ENCODE results near the gene TRAPPC3L. TPM values are rescaled to one million over a fixed set of nuclear protein-coding genes. Genes with fewer than 3 reads are reported as not detected.

TRAPPC3L gene
- total and polyA plus RNA-seq, 12 donors: 0.03 to 0.26 (median 0.22) TPM; not detected in 4

DNA sequence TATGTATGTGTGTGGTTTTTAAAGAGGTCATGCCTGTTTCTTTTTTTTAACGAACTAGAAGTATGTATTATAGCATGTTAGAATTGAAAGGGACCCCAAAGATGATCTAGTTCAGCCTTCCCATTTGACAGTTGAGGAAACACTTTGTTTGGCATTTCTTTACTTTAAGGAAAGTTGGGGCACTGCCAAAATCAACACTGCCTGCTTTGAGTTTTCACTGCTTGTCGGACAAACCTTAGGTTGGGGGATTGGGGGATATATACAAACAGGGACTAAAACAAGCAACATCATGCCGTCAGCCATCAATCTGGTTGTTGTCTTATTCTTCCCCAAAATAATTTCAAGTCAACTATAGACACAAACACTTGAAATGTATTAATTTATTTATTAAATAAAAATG lies 98.4 kb downstream of the TRAPPC3L start:
- Histone ChIP-seq H3K4me3 (no peak overlapping the region), H3K36me3 (no peaks in the 10 kb centered on the region), H3K9me3 (no peaks in the 10 kb centered on the region), H3K27me3 (no peaks in the 10 kb centered on the region), H3K4me1 (peaks cover 0 to 65% (median 0%) of the 10 kb centered on the region in 9 donors), H3K27ac (peak overlapping the region in 1 of 10 donors; percentile 57)
- TF ChIP-seq, protein P1, sequence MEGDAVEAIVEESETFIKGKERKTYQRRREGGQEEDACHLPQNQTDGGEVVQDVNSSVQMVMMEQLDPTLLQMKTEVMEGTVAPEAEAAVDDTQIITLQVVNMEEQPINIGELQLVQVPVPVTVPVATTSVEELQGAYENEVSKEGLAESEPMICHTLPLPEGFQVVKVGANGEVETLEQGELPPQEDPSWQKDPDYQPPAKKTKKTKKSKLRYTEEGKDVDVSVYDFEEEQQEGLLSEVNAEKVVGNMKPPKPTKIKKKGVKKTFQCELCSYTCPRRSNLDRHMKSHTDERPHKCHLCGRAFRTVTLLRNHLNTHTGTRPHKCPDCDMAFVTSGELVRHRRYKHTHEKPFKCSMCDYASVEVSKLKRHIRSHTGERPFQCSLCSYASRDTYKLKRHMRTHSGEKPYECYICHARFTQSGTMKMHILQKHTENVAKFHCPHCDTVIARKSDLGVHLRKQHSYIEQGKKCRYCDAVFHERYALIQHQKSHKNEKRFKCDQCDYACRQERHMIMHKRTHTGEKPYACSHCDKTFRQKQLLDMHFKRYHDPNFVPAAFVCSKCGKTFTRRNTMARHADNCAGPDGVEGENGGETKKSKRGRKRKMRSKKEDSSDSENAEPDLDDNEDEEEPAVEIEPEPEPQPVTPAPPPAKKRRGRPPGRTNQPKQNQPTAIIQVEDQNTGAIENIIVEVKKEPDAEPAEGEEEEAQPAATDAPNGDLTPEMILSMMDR (IDR thresholded peaks at IDR 0.05): no peak
- intact Hi-C loops (cut with DNase I): loop anchor here in 6 of 10 donors (5.0 to 10.0 kb wide), 4 partner anchors 85 to 162 kb away; no protein-coding TSS in a partner anchor
- ATAC-seq (no peak), DNase-seq (no peak)
- WGBS, 2 donors: 65 to 67% methylated on average over 3 of the region's 3 CpGs

DNA sequence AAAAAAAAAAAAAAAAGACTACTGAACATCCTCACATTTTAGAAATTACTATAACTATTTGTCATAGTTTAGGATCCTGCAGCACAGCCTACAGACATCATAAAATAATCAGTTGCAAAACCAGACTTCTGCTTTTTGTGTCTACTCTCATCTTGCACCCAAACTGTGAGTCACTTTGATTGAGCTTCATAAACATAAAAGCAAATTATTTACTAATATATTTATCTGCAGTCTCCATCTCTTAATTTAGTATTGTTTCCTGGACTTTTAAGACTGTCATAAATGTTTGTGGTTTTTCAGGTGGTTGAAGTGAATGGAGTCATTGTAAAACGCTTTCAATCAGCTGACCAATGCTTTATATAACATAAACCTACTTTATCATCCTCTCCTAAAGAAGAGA lies 99.1 kb downstream of the TRAPPC3L start:
- Histone ChIP-seq H3K27me3 (no peaks in the 10 kb centered on the region), H3K4me1 (peaks cover 0 to 59% (median 0%) of the 10 kb centered on the region in 9 donors), H3K4me3 (no peak overlapping the region), H3K27ac (peak overlapping the region in 1 of 10 donors; percentile 57), H3K9me3 (no peaks in the 10 kb centered on the region), H3K36me3 (no peaks in the 10 kb centered on the region)
- ATAC-seq (no peak), DNase-seq (no peak)
- 89 to 98% methylated on average over 1 of the region's 1 CpG for WGBS, 2 donors
- TF ChIP-seq, protein P1 (IDR thresholded peaks at IDR 0.05): no peak
- intact Hi-C loops (cut with DNase I): loop anchor here in 6 of 10 donors (5.0 to 10.0 kb wide), 4 partner anchors 86 to 162 kb away; no protein-coding TSS in a partner anchor

DNA sequence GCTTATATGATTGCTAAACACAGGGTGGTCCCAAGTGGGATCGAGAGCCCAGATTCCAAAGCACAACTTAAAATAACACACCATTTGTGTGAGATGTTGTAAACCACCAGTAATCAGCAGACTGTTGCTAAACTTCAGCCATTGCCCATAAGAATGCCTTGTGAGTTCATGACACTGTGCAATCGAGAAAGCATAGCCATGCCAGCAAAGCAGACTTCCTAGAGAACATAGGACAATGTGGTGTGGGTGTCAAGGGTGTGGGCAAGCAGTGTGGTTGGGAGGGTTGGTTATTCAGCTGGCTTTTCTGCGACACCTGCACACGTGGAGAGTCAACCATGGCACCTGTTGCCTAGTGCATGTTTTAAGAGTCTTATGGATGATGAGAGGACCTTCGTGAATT lies 100.4 kb downstream of the TRAPPC3L start:
- Histone ChIP-seq H3K36me3 (no peaks in the 10 kb centered on the region), H3K4me3 (no peak overlapping the region), H3K4me1 (peaks cover 0 to 46% (median 0%) of the 10 kb centered on the region in 9 donors), H3K9me3 (no peaks in the 10 kb centered on the region), H3K27me3 (no peaks in the 10 kb centered on the region), H3K27ac (no peak overlapping the region)
- 69 to 78% methylated on average over 5 of the region's 5 CpGs for WGBS, 2 donors
- DNase-seq (no peak), ATAC-seq (no peak)
- TF ChIP-seq, protein P1 (IDR thresholded peaks at IDR 0.05): no peak
- intact Hi-C loops (cut with DNase I): loop anchor here in 6 of 10 donors (5.0 to 10.0 kb wide), 4 partner anchors 87 to 160 kb away; no protein-coding TSS in a partner anchor

Other genes starting within 250 kb of the TRAPPC3L start
- gene DSE, start 174.7 kb downstream of the TRAPPC3L start, total RNA-seq: 10 to 100 TPM in 8 of 10 donors, 1 to 10 TPM in 2; 8.8 to 25.4 (median 12.7) TPM
- 1 to 10 TPM; 3.8 to 5.1 TPM for gene DSE, start 174.7 kb downstream of the TRAPPC3L start, polyA plus RNA-seq
- 10 to 100 TPM in 1 of 10 donors, 1 to 10 TPM in 4, under 1 TPM in 3, not detected in 2; 0.45 to 40.8 (median 1.5) TPM for gene CALHM6, start 84.3 kb downstream of the TRAPPC3L start, total RNA-seq
- gene CALHM6, start 84.3 kb downstream of the TRAPPC3L start, polyA plus RNA-seq: 1 to 10 TPM; 1.5 to 2.6 TPM
- 1 to 10 TPM; 1.1 to 2.8 (median 1.5) TPM for gene CALHM5, start 34.0 kb downstream of the TRAPPC3L start, total RNA-seq
- gene CALHM5, start 34.0 kb downstream of the TRAPPC3L start, polyA plus RNA-seq: 1 to 10 TPM; 1.2 TPM
- gene CALHM4, start 8.1 kb upstream of the TRAPPC3L start, total RNA-seq: under 1 TPM in 1 of 10 donors, not detected in 9; 0.26 TPM
- under 1 TPM; 0.09 to 0.22 TPM for gene CALHM4, start 8.1 kb upstream of the TRAPPC3L start, polyA plus RNA-seq
- 10 to 100 TPM; 40.8 to 79.7 (median 49.7) TPM for gene RWDD1, start 25.8 kb upstream of the TRAPPC3L start, total RNA-seq
- gene RWDD1, start 25.8 kb upstream of the TRAPPC3L start, polyA plus RNA-seq: 100 to 1,000 TPM in 1 of 2 donors, 10 to 100 TPM in 1; 80.3 to 123 TPM
- under 1 TPM in 8 of 10 donors, not detected in 2; 0.11 to 0.55 (median 0.22) TPM for gene RSPH4A, start 70.8 kb upstream of the TRAPPC3L start, total RNA-seq
- gene RSPH4A, start 70.8 kb upstream of the TRAPPC3L start, polyA plus RNA-seq: under 1 TPM; 0.14 to 0.44 TPM
- gene ZUP1, start 123.1 kb upstream of the TRAPPC3L start, total RNA-seq: 1 to 10 TPM; 2.9 to 4.7 (median 4.1) TPM
- 1 to 10 TPM; 2.9 to 9.1 TPM for gene ZUP1, start 123.1 kb upstream of the TRAPPC3L start, polyA plus RNA-seq
- 10 to 100 TPM in 1 of 10 donors, 1 to 10 TPM in 9; 6.8 to 11.7 (median 8.3) TPM for gene KPNA5, start 135.5 kb upstream of the TRAPPC3L start, total RNA-seq
- gene KPNA5, start 135.5 kb upstream of the TRAPPC3L start, polyA plus RNA-seq: 1 to 10 TPM; 1.0 to 2.7 TPM
- gene FAM162B, start 220.0 kb upstream of the TRAPPC3L start, total RNA-seq: 1 to 10 TPM; 1.3 to 8.0 (median 2.5) TPM
- 1 to 10 TPM; 6.1 to 7.5 TPM for gene FAM162B, start 220.0 kb upstream of the TRAPPC3L start, polyA plus RNA-seq

All from heart right ventricle (tissue), 16 donors.